HEK293 (cell line): ENCODE results near the gene DBNL.

Experiments used
- KLF16 ChIP-seq: fragments of 450-650 bp; formaldehyde crosslinking; IDR thresholded peaks from 2 replicates; pipeline ENCODE4 v1.5.1; 2017; ENCODE audit warnings: missing biosample characterization, missing genetic modification characterization
- ZBTB49 ChIP-seq: fragments of 450-650 bp; formaldehyde crosslinking; IDR thresholded peaks from 2 replicates; pipeline ENCODE4 v1.5.1; 2016; ENCODE audit warnings: missing biosample characterization, missing genetic modification characterization, low read depth
- ZNF121 ChIP-seq: fragments of 450-650 bp; formaldehyde crosslinking; IDR thresholded peaks from 2 replicates; pipeline ENCODE4 v1.5.1; 2016; ENCODE audit warnings: missing biosample characterization, missing genetic modification characterization
- ZNF184 ChIP-seq: fragments of 450-650 bp; IDR thresholded peaks from 2 replicates; pipeline ENCODE4 v1.5.1; 2018; ENCODE audit warnings: missing biosample characterization, mild to moderate bottlenecking, missing genetic modification characterization
- ZNF24 ChIP-seq: fragments of 450-650 bp; formaldehyde crosslinking; IDR thresholded peaks from 2 replicates; pipeline ENCODE4 v1.5.1; 2016; ENCODE audit warnings: missing biosample characterization, missing genetic modification characterization
- ZNF664 ChIP-seq: fragments of 450-650 bp; formaldehyde crosslinking; IDR thresholded peaks from 2 replicates; pipeline ENCODE4 v1.5.1; 2016; ENCODE audit warnings: missing biosample characterization, missing genetic modification characterization

GRCh38 chr7:44078521-44078920 lies 34.0 kb downstream of the DBNL start:
- TF ChIP-seq ZNF121 (tag by site-specific recombination) (no peak), ZNF24 (tag by site-specific recombination) (no peak), ZBTB49 (tag by site-specific recombination) (no peak), ZNF184 (no peak), ZNF664 (tag by site-specific recombination) (no peak), KLF16 (no peak)
